Measurements from ENCODE around the gene CMIP.

DNA sequence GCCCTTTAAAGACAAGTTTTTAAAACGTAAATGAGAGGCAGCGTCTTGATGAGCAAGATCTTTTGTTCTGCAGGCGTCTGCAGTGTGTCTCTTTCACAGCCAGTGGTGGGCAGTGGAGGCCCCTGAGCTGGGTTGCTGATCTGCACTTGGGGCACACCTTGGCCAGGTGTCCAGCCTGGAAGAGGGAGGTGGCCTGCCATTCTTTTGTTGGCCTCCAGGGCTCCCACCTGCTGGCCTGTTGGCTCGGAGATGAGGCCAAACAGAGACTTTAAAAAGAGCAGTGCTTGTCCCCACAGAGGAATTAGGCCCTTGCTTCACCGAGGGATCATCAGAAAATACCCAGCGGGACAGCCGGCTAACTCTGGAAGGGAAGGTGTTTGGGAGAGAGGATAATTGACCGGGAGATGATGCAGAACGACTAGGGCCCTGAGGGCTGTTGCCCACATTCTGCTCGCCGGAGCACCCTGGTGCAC is 188.6 kb downstream of the CMIP start:
- TF ChIP-seq POLR2A (IDR thresholded peaks at IDR 0.05) = no peak
- TF ChIP-seq POLR2AphosphoS5 (IDR thresholded peaks at IDR 0.05) = no peak

All from sigmoid colon (tissue), 4 donors.